H1 (cell line): ENCODE data around the gene GP1BB. TPM values are rescaled to one million over a fixed set of nuclear protein-coding genes. Genes with fewer than 3 reads are reported as not detected.

ENCODE experiments used
- CTCF ChIA-PET: fragments of 300-600 bp; sonication (Branson Sonifier 250); formaldehyde crosslinking; loops from one replicate; lab custom pipeline; 2021; ENCODE audit not compliant: partially characterized antibody; lab: Charles Lee
- POLR2A ChIA-PET: fragments of 300-600 bp; sonication (Branson Sonifier 250); formaldehyde crosslinking; loops from one replicate; lab custom pipeline; 2021; ENCODE audit warnings: inconsistent platforms; ENCODE audit not compliant: partially characterized antibody; lab: Charles Lee
- DNase-seq, 2 experiments: peaks; one replicate each; pipeline versions ENCODE4 v3.0.0 to v3.0.0-alpha.2; 2010 to 2022; ENCODE audit warnings: low spot score in 2 of 2, low read depth in 1 of 2, mixed read lengths in 1 of 2
- FAIRE-seq: peaks from 2 replicates; lab custom pipeline; 2011; peaks lifted over from hg19 to GRCh38; lab: Jason Lieb, UNC
- H2AFZ ChIP-seq: 2 replicates; pipeline ENCODE4 v1.8.1; 2012; ENCODE audit warnings: low read length, inconsistent platforms
- H2AK5ac ChIP-seq: 2 replicates; pipeline ENCODE4 v1.6.1; 2013; ENCODE audit warnings: low read depth, low read length
- H2BK120ac ChIP-seq: replicated peaks from 2 replicates; pipeline ENCODE3; 2013; ENCODE audit warnings: low read depth, low read length, inconsistent platforms
- H2BK12ac ChIP-seq: 2 replicates; pipeline ENCODE4 v1.6.1; 2013; ENCODE audit warnings: low read depth, low read length
- H2BK15ac ChIP-seq: 2 replicates; pipeline ENCODE4 v1.6.1; 2013; ENCODE audit warnings: low read length
- H2BK20ac ChIP-seq: 2 replicates; pipeline ENCODE4 v1.6.1; 2013; ENCODE audit warnings: low read length
- H2BK5ac ChIP-seq: 2 replicates; pipeline ENCODE4 v1.6.1; 2013; ENCODE audit warnings: low read depth, low read length
- H3K14ac ChIP-seq: 2 replicates; pipeline ENCODE4 v1.6.1; 2013; ENCODE audit warnings: inconsistent platforms; ENCODE audit not compliant: insufficient read length
- H3K18ac ChIP-seq: 2 replicates; pipeline ENCODE4 v1.6.1; 2013; ENCODE audit warnings: low read length; ENCODE audit errors: extremely low read depth
- H3K23ac ChIP-seq: 2 replicates; pipeline ENCODE4 v1.6.1; 2013; ENCODE audit warnings: inconsistent platforms; ENCODE audit not compliant: insufficient read length
- H3K23me2 ChIP-seq: 2 replicates; pipeline ENCODE4 v1.6.1; 2013; ENCODE audit warnings: low read depth, low read length
- H3K27ac ChIP-seq: 2 replicates; pipeline ENCODE4 v1.6.1; 2011; ENCODE audit warnings: low read depth, low read length, inconsistent platforms
- H3K27me3 ChIP-seq, 4 experiments: replicated peaks in 1 of 4; 1 replicate in 1 of 4; 2 replicates in 3 of 4; pipeline versions ENCODE4 v1.6.1 to v1.8.1; 2011 to 2013; ENCODE audit warnings: low read length in 3 of 4, mild to moderate bottlenecking in 3 of 4, inconsistent platforms in 2 of 4, mixed read lengths in 2 of 4, moderate library complexity in 1 of 4; ENCODE audit not compliant: control insufficient read depth in 3 of 4, insufficient read depth in 3 of 4; ENCODE audit errors: extremely low read depth in 1 of 4
- H3K36me3 ChIP-seq, 4 experiments: 2 replicates each; pipeline versions ENCODE4 v1.6.1 to v1.8.1; 2011 to 2013; ENCODE audit warnings: mild to moderate bottlenecking in 4 of 4, low read length in 3 of 4, moderate library complexity in 2 of 4, control low read depth in 1 of 4, inconsistent platforms in 1 of 4; ENCODE audit not compliant: insufficient read depth in 4 of 4, control insufficient read depth in 2 of 4
- H3K4ac ChIP-seq: replicated peaks from 2 replicates; pipeline ENCODE3; 2013; ENCODE audit warnings: low read length, low read depth, mixed read lengths, inconsistent platforms; ENCODE audit not compliant: insufficient read length
- H3K4me1 ChIP-seq, 4 experiments: replicated peaks in 1 of 4; 1 replicate in 1 of 4; 2 replicates in 3 of 4; pipeline versions ENCODE4 v1.6.1 to v1.8.1; 2011 to 2013; ENCODE audit warnings: low read length in 3 of 4, inconsistent platforms in 2 of 4, mixed read lengths in 1 of 4; ENCODE audit not compliant: insufficient read depth in 4 of 4, control insufficient read depth in 3 of 4
- H3K4me2 ChIP-seq, 2 experiments: 2 replicates each; pipeline versions ENCODE4 v1.6.1 to v1.8.1; 2011 to 2013; ENCODE audit warnings: low read depth in 2 of 2, low read length in 2 of 2, control low read depth in 1 of 2, inconsistent platforms in 1 of 2, mild to moderate bottlenecking in 1 of 2; ENCODE audit not compliant: insufficient read depth in 1 of 2
- H3K4me3 ChIP-seq, 4 experiments: fragments of 200-600, 300-600 bp in 1 of 4; sonication (generic), shearing (Covaris generic), sonication (Bioruptor Twin) in 1 of 4; 2 replicates each; pipeline versions ENCODE4 v1.5.1 to v1.8.1; 2011 to 2016; ENCODE audit warnings: low read length in 4 of 4, low read depth in 3 of 4, control low read depth in 2 of 4, inconsistent platforms in 2 of 4, mild to moderate bottlenecking in 2 of 4, mixed read lengths in 1 of 4, moderate library complexity in 1 of 4; ENCODE audit not compliant: insufficient read depth in 2 of 4; ENCODE audit errors: extremely low read depth in 1 of 4
- H3K56ac ChIP-seq: replicated peaks from 2 replicates; pipeline ENCODE3; 2013; ENCODE audit warnings: low read depth, mild to moderate bottlenecking, mixed read lengths, low read length, inconsistent platforms; ENCODE audit not compliant: insufficient read length
- H3K79me1 ChIP-seq: 2 replicates; pipeline ENCODE4 v1.6.1; 2013; ENCODE audit warnings: low read depth, low read length, control low read depth
- H3K79me2 ChIP-seq, 2 experiments: 2 replicates each; pipeline versions ENCODE4 v1.6.1 to v1.8.1; 2012 to 2013; ENCODE audit warnings: low read length in 2 of 2, mild to moderate bottlenecking in 2 of 2, inconsistent platforms in 1 of 2; ENCODE audit not compliant: insufficient read depth in 2 of 2, control insufficient read depth in 1 of 2
- H3K9ac ChIP-seq, 4 experiments: replicated peaks in 1 of 4; 1 replicate in 1 of 4; 2 replicates in 3 of 4; pipeline versions ENCODE4 v1.6.1 to v1.8.1; 2011 to 2013; ENCODE audit warnings: low read depth in 3 of 4, low read length in 3 of 4, control low read depth in 2 of 4, mild to moderate bottlenecking in 2 of 4, moderate library complexity in 2 of 4, inconsistent platforms in 1 of 4; ENCODE audit errors: extremely low read depth in 1 of 4
- H3K9me3 ChIP-seq, 2 experiments: 2 replicates each; pipeline versions ENCODE4 v1.6.1 to v1.8.1; 2012 to 2013; ENCODE audit warnings: mild to moderate bottlenecking in 2 of 2, moderate library complexity in 2 of 2, control low read depth in 1 of 2, inconsistent platforms in 1 of 2, low read depth in 1 of 2, low read length in 1 of 2, mixed read lengths in 1 of 2; ENCODE audit not compliant: insufficient read depth in 2 of 2
- H4K20me1 ChIP-seq, 2 experiments: replicated peaks in 1 of 2; 2 replicates each; pipeline versions ENCODE3 to v1.8.1; 2011 to 2013; ENCODE audit warnings: inconsistent platforms in 2 of 2, low read length in 2 of 2, mild to moderate bottlenecking in 1 of 2; ENCODE audit not compliant: insufficient read depth in 2 of 2, control insufficient read depth in 1 of 2
- H4K5ac ChIP-seq: 2 replicates; pipeline ENCODE4 v1.6.1; 2013; ENCODE audit warnings: low read length, low read depth, mixed read lengths, inconsistent platforms; ENCODE audit not compliant: insufficient read length
- H4K8ac ChIP-seq: 2 replicates; pipeline ENCODE4 v1.8.0; 2013; ENCODE audit warnings: mild to moderate bottlenecking, moderate library complexity, low read length, inconsistent platforms; ENCODE audit not compliant: insufficient read depth; ENCODE audit errors: extremely low read depth
- H4K91ac ChIP-seq: replicated peaks from 2 replicates; pipeline ENCODE3; 2013; ENCODE audit warnings: low read length, mixed read lengths, inconsistent platforms; ENCODE audit not compliant: insufficient read length
- ASH2L ChIP-seq: fragments of 200-600, 300-600 bp; sonication (generic); IDR thresholded peaks from one replicate; pipeline ENCODE4 v1.7.1; 2017; ENCODE audit warnings: low read length
- BACH1 ChIP-seq: IDR thresholded peaks from 2 replicates; pipeline ENCODE4 v1.6.1; 2012; ENCODE audit warnings: low read length, improper control_type of control experiment
- CBX8 ChIP-seq: fragments of 300-800, 300-1000 bp; sonication (generic); IDR thresholded peaks from 2 replicates; pipeline ENCODE4 v1.7.1; 2016; ENCODE audit warnings: low read depth, low read length, borderline replicate concordance
- CEBPB ChIP-seq: IDR thresholded peaks from 2 replicates; pipeline ENCODE4 v1.6.1; 2012; ENCODE audit warnings: low read depth, low read length
- GABPA ChIP-seq: IDR thresholded peaks from 2 replicates; pipeline ENCODE4 v1.6.1; 2011; ENCODE audit warnings: mild to moderate bottlenecking, low read length, moderate library complexity, borderline replicate concordance; ENCODE audit not compliant: insufficient read depth
- GTF2F1 ChIP-seq: IDR thresholded peaks from 2 replicates; pipeline ENCODE4 v1.6.1; 2012; ENCODE audit warnings: low read depth, low read length, improper control_type of control experiment, borderline replicate concordance
- JUND ChIP-seq: IDR thresholded peaks from 2 replicates; pipeline ENCODE4 v1.6.1; 2011; ENCODE audit warnings: mild to moderate bottlenecking, improper control_type of control experiment, low read length
- MAFK ChIP-seq: IDR thresholded peaks from 2 replicates; pipeline ENCODE4 v1.6.1; 2012; ENCODE audit warnings: low read depth, mild to moderate bottlenecking, improper control_type of control experiment, low read length
- RXRA ChIP-seq: IDR thresholded peaks from 2 replicates; pipeline ENCODE4 v1.6.1; 2011; ENCODE audit warnings: low read depth, mild to moderate bottlenecking, low read length, moderate library complexity; ENCODE audit not compliant: insufficient read depth
- SAP30 ChIP-seq: fragments of 300-600 bp; sonication (generic); IDR thresholded peaks from 2 replicates; pipeline ENCODE4 v1.7.1; 2012; ENCODE audit warnings: low read length, moderate library complexity, mild to moderate bottlenecking, inconsistent platforms; ENCODE audit not compliant: insufficient read depth, insufficient replicate concordance
- SIN3A ChIP-seq, 2 experiments: IDR thresholded peaks in 1 of 2; conservative IDR thresholded peaks in 1 of 2; 2 replicates each; pipeline ENCODE4 v1.6.1; 2011 to 2012; ENCODE audit warnings: low read length in 2 of 2, improper control_type of control experiment in 1 of 2, low read depth in 1 of 2, mild to moderate bottlenecking in 1 of 2
- TCF12 ChIP-seq: IDR thresholded peaks from 2 replicates; pipeline ENCODE4 v1.6.1; 2011; ENCODE audit warnings: low read depth, mild to moderate bottlenecking, low read length
- TEAD4 ChIP-seq: IDR thresholded peaks from 2 replicates; pipeline ENCODE4 v1.6.1; 2012; ENCODE audit warnings: low read depth, low read length, inconsistent platforms, mixed read lengths
- ZNF274 ChIP-seq: IDR thresholded peaks from 2 replicates; pipeline ENCODE4 v1.7.0; 2012; ENCODE audit warnings: low read length, borderline replicate concordance; ENCODE audit errors: extremely low read depth
- WGBS, 2 experiments: shearing (Covaris generic) in 1 of 2; methylation state at CpG; one replicate each; pipeline versions ENCODE4 v1.1.6 to v1.1.7; 2013 to 2015; ENCODE audit warnings: low lambda C conversion rate in 2 of 2, mixed read lengths in 2 of 2, inconsistent platforms in 1 of 2, low coverage in 1 of 2, missing lambda C conversion rate in 1 of 2; ENCODE audit not compliant: insufficient replicate concordance in 2 of 2, insufficient coverage in 1 of 2, insufficient read length in 1 of 2; ENCODE audit errors: extremely low coverage in 1 of 2, missing lambda C conversion rate in 1 of 2; 5-methylcytosine and 5-hydroxymethylcytosine counted together
- polyA plus RNA-seq, 7 experiments: library from polyadenylated mRNA; depleted of rRNA in 3 of 7; stranded (reverse) in 5 of 7; unstranded in 2 of 7; fragments of >200 nt in 5 of 7; fragments of 200-250 nt in 2 of 7; gene quantifications; 1 replicate in 5 of 7; 2 replicates in 1 of 7; 4 replicates in 1 of 7; pipeline versions ENCODE4 v1.2.1 to v1.2.3, GENCODE V29; 2011 to 2013; ENCODE audit warnings: missing spikeins in 2 of 7, mixed read lengths in 2 of 7
- total RNA-seq: library from RNA; stranded (reverse); fragmentation: NEBNext Ultra II Directional; extraction: Animal tissue kit (Norgen Biotek cat#: 25700); gene quantifications from 2 replicates; pipeline ENCODE4 v1.2.1, GENCODE V29; 2021
- TF ChIP-seq, protein P1 (sequence below): IDR thresholded peaks from 2 replicates; pipeline ENCODE4 v1.6.1; 2011; ENCODE audit warnings: low read depth, mild to moderate bottlenecking, low read length; ENCODE audit not compliant: insufficient read depth

The GP1BB gene
- total and polyA plus RNA-seq, 2 of the 8 experiments (the other 6 are each of a cell fraction or from before 2014, with no cell fraction given): 0.36 TPM; not detected in 1

DNA sequence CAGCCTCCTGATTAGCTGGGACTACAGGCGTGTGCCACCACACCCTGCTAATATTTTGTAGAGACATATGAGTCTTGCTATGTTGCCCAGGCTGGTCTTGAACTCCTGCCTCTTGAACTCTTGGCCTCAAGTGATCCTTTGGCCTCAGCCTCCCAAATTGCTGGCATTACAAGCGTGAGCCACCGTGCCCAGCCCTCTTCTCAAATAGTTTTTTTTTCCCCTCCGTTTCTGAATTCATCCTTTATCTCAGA, 49.0 kb downstream of the GP1BB start:
- Histone ChIP-seq H2AK5ac (no peak overlapping the region), H4K20me1 (peaks cover 1 to 4% of the 10 kb centered on the region in 2 experiments), H3K4me3 (no peak overlapping the region), H4K5ac (no peak overlapping the region), H3K27ac (no peak overlapping the region), H2BK120ac (no peak overlapping the region), H3K9ac (no peak overlapping the region), H3K23me2 (no peaks in the 10 kb centered on the region), H2BK12ac (no peak overlapping the region), H3K27me3 (peaks cover 24 to 39% (median 38%) of the 10 kb centered on the region in 4 experiments), H2AFZ (no peak overlapping the region), H3K56ac (no peak overlapping the region), H4K8ac (no peak overlapping the region), H2BK5ac (no peak overlapping the region), H3K79me2 (no peaks in the 10 kb centered on the region), H2BK20ac (no peak overlapping the region), H3K79me1 (no peaks in the 10 kb centered on the region), H3K36me3 (no peaks in the 10 kb centered on the region), H3K4me1 (peaks cover 0 to 8% (median 6%) of the 10 kb centered on the region in 4 experiments; a peak in 5 of 7 replicates), H3K14ac (no peak overlapping the region), H3K23ac (no peak overlapping the region), H3K18ac (no peak overlapping the region), H4K91ac (no peak overlapping the region), H2BK15ac (no peak overlapping the region), H3K9me3 (no peaks in the 10 kb centered on the region), H3K4me2 (no peak overlapping the region), H3K4ac (no peak overlapping the region)
- ChIA-PET POLR2A (no interaction called here), CTCF (interaction anchor here (1.0 to 2.7 kb wide), 9 partner anchors 10 to 175 kb away, joined by 3 to 10 read pairs (median 6); no protein-coding TSS in a partner anchor)
- FAIRE-seq (no peak), DNase-seq (no peak)
- WGBS, 2 experiments: 91% methylated on average over 4 of the region's 4 CpGs; no CpG with 5 or more reads in 1 of the 2 experiments
- TF ChIP-seq, protein P1, sequence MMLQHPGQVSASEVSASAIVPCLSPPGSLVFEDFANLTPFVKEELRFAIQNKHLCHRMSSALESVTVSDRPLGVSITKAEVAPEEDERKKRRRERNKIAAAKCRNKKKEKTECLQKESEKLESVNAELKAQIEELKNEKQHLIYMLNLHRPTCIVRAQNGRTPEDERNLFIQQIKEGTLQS: no peak
- TF ChIP-seq RXRA (no peak), BACH1 (no peak), SAP30 (no peak), SIN3A (conservative IDR thresholded peaks at IDR 0.05 in 1 of 2, IDR thresholded peaks at IDR 0.05 in 1 of 2; ENCODE audit: low read depth in 1 of 2, low read length in 2 of 2) (no peak), MAFK (no peak), CEBPB (no peak), GABPA (no peak), TEAD4 (no peak), JUND (no peak), ZNF274 (no peak), TCF12 (no peak), ASH2L (no peak), CBX8 (no peak), GTF2F1 (no peak)
